HG02884 (cell line): ENCODE results near the gene CHN2.

Source experiments
- ATAC-seq: cut with Tn5 transposase; IDR thresholded peaks from one replicate; pipeline ENCODE4 v1.9.1; 2021; ENCODE audit warnings: mild to moderate bottlenecking, moderate library complexity; ENCODE audit not compliant: unreplicated experiment

The CHN2 gene

DNA sequence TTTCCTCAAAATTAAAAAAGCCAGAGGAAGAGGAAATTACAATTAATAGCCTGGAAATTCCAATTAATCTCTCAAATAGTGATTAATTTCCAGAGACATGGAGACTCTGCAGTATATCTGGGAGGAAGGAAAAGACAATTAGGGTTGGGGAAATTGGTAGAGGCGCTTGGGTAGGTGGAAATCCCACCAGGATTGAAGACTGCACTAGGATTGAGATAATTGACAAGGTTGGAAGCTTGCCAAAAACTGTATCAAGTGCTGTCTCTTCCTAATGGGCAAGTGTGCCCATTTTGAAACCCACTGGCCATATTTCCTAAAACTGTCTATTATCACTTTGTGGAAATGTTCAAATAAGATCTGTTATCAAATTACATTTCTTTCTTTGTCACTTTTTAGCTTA is 21.6 kb downstream of the CHN2 start:
- no peak for ATAC-seq

GRCh38 chr7:29217113-29217512 is 22.5 kb downstream of the CHN2 start:
- ATAC-seq = no peak

DNA sequence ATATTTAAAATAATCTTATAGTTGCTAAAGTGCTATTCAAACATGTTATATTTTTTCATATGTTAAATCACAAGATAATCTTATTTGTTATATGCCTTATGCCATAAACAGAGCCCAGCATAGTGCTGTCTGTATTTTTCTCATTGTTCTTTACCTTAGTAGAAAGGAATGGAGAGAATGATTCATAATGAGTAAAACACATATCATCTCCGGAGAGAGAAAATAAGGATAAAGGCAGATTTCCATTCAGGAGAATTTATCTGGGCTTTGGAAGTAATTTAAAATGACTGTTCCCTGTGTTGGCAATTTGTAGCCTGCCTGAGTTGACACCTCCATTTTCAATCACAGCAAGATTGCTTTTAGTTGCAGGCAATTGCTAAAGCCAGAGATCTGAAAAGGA is 30.2 kb downstream of the CHN2 start:
- no peak for ATAC-seq

- ATAC-seq = no peak
These were observed 33.9 kb downstream of the CHN2 start for GRCh38 chr7:29228289-29229011.

DNA sequence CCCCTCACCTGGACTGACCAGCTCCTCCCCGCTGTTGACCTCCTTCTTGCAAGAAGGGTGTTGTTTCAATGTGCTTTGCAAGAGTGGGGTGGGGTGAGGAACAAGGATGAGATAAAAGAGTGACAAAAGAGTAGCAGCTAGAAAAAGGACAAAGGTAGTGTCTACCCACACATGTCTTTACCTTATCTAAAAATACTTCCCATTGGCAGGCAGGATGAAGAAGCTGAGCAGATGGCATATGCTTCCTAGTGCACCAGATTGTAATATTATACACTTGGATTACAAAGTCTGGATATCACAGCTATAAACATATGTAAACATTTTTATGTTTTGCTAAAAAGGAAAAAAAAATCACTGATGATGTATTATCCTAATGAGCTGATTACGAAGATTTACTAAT is 34.5 kb downstream of the CHN2 start:
- ATAC-seq = no peak

- ATAC-seq = no peak
These were observed 35.4 kb downstream of the CHN2 start for GRCh38 chr7:29229946-29230345.

- no peak for ATAC-seq
These were observed 36.3 kb downstream of the CHN2 start for GRCh38 chr7:29230871-29231345.

DNA sequence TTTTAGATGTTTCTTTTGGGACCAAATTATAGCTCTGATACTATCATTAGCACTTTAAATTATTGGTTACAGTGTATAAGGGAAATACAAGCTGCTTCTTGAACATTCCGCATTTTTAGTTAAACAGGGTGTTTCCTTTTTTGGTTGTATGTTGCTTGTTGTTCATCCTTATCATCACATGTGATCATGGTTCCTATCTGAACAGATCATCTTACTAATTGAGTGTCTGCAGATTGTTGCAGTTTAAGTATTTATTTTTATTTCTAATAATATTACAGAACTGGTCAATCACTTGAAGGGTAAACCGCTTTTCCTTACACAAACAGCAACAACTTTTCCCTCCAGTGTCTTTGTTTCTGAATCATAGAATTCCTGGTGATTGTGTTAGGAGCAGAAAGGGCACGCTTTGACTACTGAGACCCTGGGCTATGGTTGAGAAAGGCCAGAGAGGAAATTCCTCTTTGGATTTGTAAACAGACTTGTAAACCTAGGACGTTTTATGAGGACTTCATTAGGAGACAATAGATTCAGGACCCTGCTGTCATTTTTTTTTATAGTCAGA is 37.2 kb downstream of the CHN2 start:
- no peak for ATAC-seq

- no peak for ATAC-seq
These were observed 39.9 kb downstream of the CHN2 start for GRCh38 chr7:29234438-29234837.

DNA sequence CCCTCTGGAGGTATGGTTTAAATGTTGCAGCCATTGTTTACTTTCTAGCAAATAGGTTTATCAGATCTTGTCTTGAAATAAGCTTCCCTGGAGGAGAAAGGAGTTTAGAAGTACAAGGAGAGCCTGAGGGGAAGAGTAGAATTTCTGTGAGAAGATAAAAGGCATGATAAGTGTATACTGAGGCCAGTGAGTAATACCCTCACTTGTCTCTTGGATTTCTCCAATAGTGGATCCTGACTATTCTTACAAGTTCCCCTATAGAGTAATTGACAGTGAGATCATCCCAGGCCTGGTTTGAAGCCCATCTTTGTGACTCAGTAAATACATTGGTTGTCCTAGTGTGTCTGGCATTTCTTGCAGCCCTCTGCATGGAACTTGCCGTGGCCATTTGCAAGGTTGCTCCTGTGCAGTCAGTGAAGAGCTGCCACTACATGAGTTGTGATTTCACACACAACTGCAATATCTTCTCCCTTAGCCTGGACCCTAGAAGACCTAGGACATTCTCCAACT is 41.6 kb downstream of the CHN2 start:
- ATAC-seq = no peak

GRCh38 chr7:29236649-29237048 is 42.1 kb downstream of the CHN2 start:
- ATAC-seq = no peak

DNA sequence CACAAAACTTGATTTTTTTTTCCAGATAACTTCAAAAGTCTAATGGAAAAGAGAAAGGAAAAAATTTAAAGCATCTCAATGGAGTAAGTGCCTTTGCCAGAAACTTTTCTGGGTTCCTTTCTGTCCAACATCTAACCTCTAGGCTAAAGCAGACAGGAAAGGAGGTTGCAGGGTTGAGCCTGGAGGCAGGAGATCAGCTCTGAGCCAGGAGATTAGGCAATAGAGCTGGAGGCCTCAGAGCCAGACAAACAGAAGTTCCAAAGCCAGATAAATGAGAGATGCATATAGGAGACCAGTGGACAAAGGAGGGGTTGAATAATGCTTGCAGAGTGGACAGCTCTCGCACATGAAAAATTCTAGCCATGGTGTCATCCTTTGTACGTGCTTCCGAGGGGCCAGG is 42.9 kb downstream of the CHN2 start:
- ATAC-seq = no peak

DNA sequence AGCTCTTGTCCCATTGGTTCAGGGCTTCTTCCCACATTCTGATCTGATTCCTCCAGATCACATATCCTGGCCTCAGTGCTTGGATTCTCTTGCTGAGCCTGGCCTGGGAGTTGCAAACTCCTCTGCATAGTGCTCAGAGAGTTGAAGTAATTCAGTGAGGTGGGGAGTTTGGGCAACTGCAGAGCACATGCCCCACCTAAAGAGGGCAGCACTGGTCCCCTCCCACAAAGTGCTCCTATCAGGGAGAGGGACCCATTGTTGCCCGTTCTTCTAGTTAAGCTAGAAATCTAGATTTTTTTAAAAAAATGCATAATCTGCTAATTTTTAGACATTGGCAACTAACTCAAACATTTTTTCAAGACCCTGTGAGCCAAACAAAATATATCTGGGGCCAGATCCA is 45.1 kb downstream of the CHN2 start:
- no peak for ATAC-seq

DNA sequence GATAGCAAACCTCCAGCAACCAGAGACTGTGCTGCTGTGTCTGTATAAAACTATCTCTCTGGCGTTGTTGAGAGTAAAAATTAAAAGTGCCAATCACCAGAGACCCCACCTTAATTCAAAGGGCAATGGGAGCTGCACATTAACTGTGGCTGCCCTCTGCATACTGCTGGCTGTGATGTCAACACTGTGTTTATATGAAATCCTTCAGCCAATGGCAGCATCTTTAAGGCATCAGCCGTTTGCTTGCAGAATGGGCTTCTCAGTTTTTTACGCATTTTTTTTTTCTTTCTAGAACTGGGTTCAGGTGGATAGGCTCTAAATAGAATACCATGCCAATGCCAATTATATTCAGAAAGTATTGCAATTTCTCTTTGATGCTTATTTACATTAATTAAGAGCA is 47.7 kb downstream of the CHN2 start:
- ATAC-seq = no peak

DNA sequence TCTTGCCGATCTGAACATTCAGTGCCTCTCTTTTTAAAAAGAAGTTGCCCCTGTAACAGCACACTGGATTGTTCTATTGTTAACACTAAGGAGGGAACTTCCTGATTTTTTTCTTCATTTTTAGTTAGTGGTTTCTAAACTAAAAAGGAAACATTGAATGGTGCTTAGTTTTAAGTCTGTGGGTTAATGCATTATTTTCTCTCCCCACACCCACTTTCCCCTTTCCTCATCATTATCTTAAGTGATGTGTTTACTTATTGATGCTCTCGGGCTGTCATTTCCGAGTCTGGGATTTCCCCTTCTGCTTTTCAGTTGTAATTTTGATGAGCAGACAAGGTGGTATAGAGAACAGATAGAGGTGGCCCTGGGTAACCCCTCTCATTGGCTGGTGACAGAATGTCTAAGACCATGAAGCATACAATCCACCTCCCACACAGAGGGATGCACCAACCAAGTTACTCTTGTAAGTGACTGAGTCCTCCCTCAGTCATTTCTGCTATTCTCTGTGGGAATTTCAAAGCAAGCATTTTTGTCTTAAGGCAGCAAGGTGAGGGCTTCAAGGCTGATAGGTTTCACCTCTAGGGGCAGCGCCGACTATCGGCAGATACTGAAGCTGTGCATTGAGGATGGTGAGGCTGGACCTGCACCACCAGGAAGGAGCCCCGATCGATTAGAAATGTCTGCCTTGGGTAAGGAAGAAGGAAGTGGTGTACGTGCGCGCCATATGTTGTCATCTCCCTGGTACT is 49.5 kb downstream of the CHN2 start:
- ATAC-seq = peak; percentile 69

DNA sequence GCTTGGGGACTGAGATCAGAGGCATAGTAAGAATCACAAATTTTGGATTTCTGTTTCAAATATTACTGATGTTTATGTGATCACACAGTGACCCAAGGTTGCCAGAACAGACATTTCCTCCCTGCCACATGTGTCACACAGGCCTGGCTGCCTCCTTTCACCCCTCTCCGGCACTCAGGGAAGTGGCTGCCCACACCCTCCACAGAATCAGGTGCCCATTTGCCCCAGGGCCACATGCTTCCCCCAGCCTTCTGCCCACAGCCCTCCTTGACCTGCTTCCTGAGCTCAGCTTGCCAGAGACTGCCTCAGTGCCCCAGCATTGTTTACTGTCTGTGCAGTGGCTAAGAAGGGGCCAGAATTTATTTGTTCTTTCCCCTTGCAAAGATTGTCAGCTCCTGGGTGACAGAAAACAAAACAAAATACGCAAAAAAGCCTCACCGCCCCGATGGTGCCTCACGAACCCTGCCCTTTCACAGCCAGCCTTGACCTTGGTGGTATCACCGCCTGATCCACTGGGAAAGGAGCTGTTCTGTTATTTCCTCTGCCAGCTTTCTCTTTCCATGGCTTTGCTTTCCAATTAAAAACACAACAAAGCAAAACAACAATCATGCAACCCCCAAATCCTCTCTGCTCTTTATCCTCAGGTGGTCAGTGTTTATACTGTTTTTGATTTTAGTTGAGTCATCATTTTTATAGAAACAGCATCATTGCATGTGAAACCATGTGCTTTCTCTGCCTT is 52.8 kb downstream of the CHN2 start:
- ATAC-seq = no peak

GRCh38 chr7:29247963-29248236 is 53.3 kb downstream of the CHN2 start:
- no peak for ATAC-seq

- no peak for ATAC-seq
These were observed 54.3 kb downstream of the CHN2 start for GRCh38 chr7:29248713-29249382.

GRCh38 chr7:29249383-29249750 is 54.8 kb downstream of the CHN2 start:
- no peak for ATAC-seq

- ATAC-seq = no peak
These were observed 55.3 kb downstream of the CHN2 start for GRCh38 chr7:29249860-29250259.

GRCh38 chr7:29253225-29253624 is 58.6 kb downstream of the CHN2 start:
- no peak for ATAC-seq
